HG03520 (cell line): ENCODE data around the gene FIBP.

ENCODE experiments used
- ATAC-seq: cut with Tn5 transposase; IDR thresholded peaks from one replicate; pipeline ENCODE4 v1.9.1; 2021; ENCODE audit warnings: mild to moderate bottlenecking, moderate library complexity; ENCODE audit not compliant: unreplicated experiment

FIBP gene

DNA sequence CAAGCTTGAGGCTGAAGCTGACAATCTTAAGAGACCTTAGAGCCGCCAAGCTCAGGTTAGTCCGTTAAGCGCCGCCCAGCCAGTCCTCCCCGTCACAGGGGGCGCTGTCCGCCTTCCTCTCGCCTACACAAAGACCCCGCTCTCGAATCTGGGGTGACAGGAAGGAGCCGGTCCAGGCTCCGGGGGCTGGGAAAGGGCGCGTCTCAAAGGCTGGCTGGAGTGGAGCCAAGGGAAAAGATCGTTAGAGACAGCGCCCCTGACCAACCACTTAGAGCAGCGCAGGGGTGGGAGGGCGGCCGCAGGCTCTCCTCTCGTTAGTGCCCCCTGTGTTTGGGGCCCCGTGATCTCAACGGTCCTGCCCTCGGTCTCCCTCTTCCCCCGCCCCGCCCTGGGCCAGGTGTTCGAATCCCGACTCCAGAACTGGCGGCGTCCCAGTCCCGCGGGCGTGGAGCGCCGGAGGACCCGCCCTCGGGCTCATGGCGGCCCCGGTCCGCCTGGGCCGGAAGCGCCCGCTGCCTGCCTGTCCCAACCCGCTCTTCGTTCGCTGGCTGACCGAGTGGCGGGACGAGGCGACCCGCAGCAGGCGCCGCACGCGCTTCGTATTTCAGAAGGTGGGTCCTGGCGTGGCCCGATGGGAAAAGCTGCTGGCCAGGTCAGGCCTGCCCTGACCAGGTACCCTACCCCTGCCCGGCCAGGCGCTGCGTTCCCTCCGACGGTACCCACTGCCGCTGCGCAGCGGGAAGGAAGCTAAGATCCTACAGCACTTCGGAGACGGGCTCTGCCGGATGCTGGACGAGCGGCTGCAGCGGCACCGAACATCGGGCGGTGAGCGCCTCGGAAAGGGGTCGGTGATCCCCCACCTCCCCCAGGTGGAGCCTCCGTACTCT is 27.8 kb downstream of the FIBP start, which contains the start of gene MUS81:
TSS of gene MUS81 (plus strand) at position 156 of the 887 bp plus-strand sequence. CDS start at position 477, 321 bp downstream.
- ATAC-seq: no peak

DNA sequence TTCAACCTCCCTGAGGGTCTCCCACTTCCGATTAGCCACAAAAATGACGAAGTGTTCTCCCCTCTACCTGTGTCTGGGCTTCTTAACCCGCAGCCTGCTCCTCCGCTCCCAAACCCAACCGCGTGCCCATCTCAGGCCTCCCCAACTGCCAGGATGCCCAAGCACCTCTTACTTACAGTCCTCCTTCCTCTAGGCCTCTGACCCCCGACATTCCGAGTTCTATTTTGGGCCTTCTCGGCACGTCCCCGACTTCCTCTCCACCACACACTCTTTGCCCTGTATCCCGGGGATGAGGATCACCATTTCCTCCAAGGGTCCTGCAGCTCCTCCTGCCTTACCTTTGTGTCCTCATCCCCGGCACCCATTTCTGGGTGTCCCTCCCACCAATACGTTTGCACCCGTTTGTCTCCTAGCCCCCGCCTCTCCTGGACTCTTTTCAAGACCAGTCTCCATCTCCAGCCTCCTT is 28.4 kb downstream of the FIBP start:
- ATAC-seq: no peak

DNA sequence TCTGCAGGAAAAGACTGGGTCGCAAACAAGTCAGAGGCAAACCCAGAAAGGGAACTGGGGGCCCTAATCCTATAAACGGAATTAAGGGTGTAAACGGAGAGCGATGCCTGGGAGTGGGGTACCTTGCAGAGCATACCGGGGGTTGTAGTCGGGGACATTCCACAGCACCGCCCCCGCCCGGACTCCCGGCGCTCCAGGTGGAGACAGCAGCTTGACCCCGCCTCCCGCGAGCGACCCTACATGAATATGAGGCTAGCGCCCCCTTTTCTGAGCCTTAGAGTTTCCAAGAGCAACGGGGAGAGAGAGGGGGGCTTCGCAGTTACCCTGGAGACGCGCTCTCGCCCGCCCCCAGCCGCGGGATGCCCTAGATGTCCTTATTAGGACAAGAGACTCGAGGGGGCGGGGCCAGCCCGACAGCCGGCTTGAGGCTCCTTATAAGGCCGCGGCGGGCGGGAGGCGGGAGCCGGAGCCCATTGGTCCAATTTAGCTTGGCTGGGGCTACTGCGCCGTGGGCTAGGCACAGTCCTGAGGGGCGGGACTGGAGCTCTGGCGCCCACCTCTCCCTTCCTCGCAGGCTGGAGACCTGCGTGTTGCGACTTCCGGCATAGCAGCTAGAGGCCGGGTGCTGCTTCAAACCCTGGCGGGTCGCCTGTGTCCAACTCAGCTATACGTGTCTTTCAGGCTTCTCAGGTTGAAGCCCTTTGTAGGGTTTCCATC is 29.0 kb downstream of the FIBP start:
- ATAC-seq: peak; percentile 45

DNA sequence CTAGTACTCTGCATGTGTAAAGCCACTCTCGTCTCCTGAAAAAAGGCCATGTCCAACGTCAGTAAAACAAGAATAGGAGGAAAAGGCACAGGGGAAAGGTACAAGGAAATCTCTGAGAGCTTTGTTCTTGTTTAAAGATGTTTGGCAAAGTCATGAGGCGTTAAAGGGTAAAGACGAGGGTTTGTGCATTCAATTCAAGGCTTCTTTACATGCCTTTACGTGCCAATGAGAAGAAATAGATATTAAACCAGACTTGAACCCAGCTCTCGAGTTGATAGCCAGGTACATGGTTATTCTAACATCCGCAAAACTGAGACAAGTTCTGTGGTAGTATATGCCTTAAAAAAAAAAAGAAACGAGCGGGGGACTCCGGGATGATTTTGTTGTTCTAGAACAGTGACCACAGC is 29.6 kb downstream of the FIBP start:
- ATAC-seq: no peak

DNA sequence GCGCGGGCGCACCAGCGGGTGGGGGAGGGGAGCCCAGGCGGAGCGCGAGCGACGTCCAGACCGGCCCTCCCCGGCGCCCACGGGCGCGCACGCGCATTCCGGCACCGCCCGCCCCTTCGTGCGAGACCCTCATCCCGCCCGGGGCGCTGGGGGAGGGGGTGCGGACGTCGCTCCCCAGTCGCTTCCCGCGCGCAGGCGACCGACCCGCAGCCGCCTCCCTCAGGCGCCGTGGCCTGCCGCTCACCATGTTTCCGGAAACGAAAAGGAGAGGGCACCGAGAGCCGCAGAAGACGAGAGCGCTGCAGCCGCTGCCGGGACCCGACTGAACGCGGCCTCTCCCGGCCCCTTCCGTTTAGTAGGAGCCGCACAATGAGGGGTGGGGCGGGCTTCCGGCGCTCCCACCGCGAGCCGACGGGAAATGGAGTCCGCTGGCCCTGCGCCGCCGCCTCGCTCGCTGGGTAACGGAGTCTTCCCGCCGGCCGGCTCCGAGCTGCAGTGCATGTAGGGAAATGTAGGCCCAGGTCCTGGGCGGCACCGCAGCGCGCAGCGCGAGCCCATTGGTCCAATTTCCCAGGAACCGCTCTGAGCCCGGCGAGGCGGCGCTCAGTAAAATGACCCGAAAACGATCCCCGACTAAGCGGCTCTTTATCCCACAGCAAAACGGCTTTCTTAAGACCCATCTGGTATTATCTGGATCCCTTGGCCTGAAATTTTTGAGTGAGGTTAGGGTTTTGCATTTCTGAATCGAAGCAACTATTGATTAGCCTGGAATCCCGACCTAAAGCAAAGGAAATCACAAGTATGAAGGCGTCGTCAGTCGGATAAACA is 30.2 kb downstream of the FIBP start, which contains the start of gene CFL1:
TSS of gene CFL1 (minus strand) at position 328 of the 828 bp plus-strand sequence. CDS start at position 247, 81 bp downstream.
- peak; percentile 43 for ATAC-seq

DNA sequence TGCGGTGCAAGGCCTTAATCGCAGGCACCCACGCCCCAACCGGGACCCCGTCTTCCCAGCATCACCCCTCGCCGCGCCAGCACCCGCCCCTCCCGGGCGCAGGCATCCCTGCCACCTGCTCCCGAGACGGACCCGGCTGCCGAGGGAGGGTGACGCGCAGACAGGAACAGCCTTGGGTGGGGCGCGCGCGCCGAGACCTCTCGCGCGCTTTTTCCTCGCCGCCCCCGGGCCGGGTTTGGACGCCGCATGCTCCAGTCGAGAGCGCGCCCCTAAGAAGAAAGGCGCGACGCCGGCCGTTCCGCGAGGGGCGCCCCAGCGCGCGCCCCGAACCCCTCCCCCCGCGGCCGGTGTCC is 30.8 kb downstream of the FIBP start:
- ATAC-seq: peak; percentile 1

DNA sequence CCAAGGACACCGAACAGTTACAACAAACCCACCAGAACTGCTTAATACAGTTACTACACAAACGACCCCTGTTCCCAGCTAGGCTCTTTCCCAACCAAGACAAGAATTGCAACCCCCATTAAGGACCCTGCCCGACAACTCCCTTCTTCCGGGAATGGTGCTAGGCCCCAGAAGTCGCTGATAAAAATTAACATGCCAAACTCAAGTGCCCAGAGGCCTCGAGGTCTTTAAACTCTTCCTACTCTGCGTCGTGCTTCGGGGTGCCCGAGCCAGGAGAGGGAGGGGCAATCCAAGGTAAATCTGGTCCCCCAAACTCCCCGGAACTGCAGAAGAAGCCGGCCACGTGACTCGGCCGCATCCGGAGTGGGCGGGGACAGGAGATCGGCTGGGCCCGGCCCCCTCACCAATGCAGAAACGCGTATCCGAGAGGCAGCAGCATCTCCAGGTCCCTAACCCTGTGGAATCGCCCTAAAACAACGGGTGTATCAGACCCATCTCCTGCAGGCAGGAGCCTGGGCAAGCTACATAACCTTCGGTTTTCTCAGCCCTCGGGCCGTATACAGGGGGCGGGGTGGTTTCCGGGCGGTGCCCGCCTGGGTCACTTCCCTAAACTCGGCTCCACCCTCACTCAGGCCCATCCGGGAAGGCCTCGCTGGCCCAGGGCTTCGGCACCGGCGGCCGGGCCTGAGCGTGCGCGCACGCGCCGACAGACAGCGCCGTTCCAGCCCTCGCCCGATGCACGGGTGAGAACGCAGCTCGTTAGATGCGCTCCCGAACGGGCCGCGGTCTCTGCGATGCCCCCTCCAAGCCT is 31.4 kb downstream of the FIBP start:
- no peak for ATAC-seq

DNA sequence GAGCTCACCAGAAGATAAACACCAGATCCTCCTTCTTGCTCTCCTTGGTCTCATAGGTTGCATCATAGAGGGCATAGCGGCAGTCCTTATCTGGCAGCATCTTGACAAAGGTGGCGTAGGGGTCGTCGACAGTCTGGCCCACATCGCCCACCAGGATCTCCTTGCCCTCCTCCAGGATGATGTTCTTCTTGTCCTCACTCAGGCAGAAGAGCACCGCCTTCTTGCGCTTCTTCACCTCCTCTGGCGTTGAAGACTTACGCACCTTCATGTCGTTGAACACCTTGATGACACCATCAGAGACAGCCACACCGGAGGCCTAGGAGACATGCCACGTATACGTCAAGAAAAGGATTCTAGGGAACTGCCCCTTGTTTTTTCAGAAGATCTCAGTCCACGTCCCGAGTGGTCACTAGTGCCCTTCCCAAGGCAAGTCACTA is 32.3 kb downstream of the FIBP start:
- ATAC-seq: no peak

DNA sequence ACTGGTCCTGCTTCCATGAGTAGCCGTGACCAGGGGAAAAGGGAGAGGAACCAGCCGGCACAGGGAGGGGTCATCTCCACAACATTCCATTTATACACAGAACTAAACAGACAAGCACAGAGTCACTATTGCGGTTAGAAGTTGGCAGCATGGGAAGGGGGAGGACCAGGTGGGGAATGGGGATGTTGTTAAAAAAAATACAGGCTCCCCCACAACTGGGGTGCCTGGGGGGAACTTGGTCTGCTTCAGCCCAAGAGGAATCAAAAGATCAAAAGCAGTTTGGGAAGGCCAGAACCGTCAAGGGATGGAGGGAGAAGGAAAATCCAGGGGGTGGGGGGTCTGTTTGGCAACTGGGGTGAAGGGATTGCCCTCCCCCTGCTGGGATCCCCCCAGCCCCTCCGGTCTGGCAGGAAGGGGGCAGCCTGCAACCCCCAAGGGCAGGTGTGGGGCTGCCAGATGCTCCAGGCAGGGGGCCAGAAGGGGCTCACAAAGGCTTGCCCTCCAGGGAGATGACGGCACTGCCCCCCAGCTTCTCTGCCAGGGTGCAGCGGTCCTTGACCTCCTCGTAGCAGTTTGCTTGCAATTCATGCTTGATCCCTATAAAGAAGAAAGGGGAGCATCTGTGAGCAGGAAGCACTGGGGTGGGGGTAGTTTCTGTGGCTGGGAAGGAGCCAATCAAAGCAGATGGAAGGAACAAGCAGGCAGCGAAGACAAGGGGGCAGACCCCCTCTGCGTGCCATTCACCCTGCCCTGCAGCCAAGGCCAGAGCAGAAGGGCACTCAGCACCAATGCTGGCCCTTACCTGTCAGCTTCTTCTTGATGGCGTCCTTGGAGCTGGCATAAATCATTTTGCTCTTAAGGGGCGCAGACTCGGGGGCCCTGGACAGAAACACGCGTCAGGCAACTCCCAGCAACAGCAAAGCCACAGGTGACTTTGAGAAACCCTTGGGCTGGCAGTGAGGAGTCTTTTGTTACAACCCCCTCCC is 33.1 kb downstream of the FIBP start:
- no peak for ATAC-seq

DNA sequence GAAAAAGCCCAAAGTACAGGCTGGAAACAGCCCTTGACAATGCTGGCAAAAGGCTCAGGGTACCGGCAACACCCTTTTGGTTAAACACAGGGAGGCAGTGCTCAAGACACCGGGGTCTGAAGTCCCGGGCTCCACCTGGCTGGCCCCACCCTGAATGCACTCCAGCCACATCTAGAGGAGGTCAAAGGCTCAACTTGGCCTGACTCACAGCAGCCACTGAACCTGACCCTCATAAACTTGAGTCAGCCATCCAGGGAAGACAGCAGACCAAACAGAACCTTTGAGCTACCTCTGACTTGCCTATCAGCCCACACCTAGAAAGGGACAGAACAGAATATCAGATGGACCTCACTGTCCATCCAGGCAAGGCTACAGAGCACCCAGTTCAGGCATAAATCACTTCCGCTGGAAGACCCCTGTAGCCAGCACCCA is 34.1 kb downstream of the FIBP start:
- ATAC-seq: no peak

DNA sequence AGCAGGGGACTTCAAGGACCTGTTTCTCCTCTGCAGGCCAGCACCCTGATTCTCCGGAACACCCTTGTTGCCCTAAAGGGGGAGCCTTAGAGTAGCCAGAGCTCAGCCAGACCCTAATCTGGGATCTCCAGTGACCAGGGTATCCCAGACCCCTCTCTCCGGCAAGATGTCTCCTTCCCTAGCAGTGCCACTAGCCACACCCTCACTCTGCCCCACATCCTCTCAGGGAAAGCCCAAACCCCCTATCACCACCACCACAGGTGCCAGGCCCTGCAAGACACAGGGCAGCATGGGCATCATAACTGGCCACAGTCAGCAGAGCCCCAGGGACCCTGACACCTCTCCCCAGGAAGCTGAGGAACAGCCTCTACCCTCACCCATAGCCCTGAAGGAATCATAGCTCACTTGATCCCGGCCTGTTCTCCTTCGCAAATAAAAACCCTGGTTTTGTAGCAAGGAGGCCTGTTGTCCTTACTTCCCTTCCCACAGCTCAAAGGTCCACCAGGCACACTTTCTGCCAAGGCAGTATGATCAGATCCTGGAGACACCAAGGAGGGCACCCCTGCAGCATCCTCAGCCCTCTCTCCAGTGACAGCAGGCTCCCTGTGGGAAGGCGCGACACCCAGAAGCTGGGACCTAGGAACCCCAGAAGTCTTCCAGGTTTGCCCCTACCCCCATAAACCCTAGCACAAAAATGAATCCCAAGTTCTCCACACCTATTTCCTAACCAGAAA is 34.9 kb downstream of the FIBP start:
- ATAC-seq: no peak

DNA sequence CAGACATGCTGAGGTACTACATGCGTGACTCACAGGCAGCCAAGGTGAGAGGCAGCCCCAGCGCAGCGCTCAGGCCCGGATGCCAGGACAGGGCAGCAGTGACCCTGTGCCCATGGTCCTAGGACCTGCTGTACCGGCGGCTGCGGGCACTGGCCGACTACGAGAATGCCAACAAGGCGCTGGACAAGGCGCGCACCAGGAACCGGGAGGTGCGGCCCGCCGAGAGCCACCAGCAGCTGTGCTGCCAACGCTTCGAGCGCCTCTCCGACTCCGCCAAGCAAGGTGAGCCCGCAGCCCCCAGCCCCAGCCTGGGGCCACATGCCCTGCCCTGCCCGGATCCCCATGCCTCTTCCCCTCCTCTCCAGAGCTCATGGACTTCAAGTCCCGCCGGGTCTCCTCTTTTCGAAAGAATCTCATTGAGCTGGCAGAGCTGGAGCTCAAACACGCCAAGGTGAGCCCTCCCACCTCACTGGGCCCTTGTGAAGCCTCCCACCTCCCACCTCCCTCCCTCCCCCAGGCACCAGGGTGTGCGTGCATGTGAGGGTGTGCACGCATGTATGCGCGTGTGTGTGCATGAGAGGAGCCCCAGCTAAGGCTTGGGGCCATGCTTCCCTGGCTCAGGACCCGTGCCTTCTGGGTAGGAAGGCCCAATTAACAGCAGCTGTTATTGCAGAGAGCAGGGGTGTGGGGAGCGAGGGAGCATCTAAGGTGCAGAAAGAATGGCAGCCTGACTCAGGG is 35.6 kb downstream of the FIBP start:
- no peak for ATAC-seq

DNA sequence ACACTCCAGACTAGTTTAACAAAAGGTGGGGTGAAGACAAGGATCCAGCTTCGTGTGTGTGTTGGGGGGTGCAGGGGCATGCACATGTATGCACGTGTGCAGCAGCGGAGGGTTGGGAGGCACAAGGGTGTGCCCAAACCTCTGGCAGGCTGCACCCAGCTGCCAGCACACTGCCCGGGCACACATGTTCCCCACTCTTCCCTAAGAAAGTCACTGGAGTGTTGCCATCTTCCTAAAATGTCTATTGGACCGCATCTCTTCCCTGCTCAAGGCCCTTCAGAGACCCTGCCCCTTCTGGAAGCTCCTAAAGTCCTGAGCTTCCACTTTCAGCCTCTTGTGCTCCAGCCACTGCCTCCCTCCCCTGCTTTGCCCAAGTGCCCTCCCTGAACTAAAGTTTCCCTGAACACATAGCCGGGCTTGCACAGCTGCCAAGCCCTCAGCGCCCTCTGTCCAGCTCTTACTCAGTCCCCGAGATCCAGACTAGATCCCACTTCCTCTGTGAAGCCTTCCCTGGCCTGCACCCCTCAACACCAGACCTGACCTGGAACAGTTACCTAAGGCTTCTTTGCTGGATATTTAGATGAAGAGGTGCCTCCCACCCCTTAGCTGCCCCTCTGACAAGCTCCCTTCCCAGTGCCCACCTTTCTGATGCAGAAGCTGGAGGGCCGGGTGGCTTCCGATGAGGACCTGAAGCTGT is 36.3 kb downstream of the FIBP start:
- no peak for ATAC-seq

DNA sequence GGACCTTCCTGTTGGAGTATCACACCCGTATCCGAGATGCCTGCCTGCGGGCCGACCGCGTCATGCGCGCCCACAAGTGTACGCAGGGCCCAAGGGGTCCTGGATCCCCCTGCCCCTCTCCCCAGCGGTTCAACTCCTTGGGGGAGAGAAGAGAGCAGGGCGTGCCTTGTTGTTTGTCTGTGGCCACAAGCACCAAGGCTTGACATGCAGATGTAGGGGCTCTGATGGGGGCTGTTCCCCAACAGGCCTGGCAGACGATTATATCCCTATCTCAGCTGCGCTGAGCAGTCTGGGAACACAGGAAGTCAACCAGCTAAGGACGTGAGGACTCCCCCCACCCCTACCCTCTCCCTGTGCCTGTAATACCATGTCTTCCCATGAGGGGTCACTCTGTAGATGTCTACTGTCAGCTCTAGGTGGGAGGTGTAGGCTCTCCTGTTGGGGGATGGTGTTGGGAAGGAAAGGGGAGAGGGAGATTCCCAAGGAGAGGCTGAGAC is 37.1 kb downstream of the FIBP start:
- ATAC-seq: no peak

DNA sequence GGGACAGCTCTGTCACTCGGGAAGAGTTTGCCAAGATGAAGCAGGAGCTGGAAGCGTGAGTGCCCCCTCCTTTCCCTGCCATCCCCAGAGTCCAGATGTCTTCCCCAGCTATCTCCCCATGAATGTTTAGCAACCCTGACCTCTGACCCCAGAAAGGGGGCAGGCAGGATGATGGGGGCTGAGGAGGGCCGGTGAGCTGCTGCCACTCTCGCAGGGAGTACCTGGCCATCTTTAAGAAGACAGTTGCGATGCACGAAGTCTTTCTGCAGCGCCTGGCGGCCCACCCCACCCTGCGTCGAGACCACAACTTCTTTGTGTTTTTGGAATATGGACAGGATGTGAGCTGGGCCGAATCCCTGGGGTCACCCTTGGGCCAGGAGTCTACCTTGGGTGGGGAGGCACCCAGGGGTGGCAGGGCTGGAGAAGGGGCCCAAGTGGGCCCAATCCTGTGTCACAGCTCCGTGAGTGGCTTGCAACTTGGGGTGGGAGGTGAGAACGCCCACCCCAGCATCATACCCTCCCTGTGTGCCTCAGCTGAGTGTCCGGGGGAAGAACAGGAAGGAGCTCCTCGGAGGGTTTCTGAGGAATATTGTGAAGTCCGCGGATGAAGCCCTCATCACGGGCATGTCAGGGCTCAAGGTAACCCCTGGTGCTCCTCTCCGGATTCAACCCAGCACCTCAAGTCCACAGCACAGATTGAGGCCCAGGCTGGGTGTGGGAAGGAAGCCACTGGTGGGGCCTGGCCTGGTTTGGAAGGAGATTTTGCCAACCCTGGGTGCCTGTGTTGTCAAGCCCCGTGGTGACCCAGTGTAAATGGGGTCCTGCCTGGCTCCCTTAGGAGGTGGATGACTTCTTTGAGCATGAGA is 37.8 kb downstream of the FIBP start:
- no peak for ATAC-seq

DNA sequence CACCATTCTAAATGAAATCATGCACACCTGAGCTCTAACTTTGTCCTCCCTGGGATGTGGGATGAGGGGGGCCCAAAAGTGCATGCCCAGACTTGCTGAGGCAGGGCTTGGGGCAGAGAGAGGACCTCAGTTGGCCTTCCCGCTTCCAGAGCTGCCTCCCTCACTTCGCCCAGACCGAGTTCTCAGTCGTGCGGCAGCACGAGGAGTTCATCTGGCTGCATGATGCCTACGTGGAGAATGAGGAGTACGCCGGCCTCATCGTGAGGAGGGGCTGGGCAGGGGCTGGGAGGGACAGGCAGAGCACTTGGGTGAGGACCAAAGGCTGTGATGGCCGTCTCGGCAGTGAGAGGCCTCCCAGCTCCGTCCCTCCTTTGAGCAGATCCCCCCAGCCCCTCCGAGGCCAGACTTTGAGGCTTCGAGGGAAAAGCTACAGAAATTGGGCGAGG is 38.5 kb downstream of the FIBP start:
- ATAC-seq: no peak
